GM19043 (cell line): ENCODE data around the gene ZDHHC7.
"Not testable (repeated sequence)": the region's sequence is repeated elsewhere in the genome, so short reads cannot be mapped to it uniquely, and the experiment has no call there.

Experiments
- ATAC-seq: cut with Tn5 transposase; IDR thresholded peaks from one replicate; pipeline ENCODE4 v1.9.1; 2021; ENCODE audit warnings: low read depth; ENCODE audit not compliant: unreplicated experiment

Gene ZDHHC7, protein sequence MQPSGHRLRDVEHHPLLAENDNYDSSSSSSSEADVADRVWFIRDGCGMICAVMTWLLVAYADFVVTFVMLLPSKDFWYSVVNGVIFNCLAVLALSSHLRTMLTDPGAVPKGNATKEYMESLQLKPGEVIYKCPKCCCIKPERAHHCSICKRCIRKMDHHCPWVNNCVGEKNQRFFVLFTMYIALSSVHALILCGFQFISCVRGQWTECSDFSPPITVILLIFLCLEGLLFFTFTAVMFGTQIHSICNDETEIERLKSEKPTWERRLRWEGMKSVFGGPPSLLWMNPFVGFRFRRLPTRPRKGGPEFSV

DNA sequence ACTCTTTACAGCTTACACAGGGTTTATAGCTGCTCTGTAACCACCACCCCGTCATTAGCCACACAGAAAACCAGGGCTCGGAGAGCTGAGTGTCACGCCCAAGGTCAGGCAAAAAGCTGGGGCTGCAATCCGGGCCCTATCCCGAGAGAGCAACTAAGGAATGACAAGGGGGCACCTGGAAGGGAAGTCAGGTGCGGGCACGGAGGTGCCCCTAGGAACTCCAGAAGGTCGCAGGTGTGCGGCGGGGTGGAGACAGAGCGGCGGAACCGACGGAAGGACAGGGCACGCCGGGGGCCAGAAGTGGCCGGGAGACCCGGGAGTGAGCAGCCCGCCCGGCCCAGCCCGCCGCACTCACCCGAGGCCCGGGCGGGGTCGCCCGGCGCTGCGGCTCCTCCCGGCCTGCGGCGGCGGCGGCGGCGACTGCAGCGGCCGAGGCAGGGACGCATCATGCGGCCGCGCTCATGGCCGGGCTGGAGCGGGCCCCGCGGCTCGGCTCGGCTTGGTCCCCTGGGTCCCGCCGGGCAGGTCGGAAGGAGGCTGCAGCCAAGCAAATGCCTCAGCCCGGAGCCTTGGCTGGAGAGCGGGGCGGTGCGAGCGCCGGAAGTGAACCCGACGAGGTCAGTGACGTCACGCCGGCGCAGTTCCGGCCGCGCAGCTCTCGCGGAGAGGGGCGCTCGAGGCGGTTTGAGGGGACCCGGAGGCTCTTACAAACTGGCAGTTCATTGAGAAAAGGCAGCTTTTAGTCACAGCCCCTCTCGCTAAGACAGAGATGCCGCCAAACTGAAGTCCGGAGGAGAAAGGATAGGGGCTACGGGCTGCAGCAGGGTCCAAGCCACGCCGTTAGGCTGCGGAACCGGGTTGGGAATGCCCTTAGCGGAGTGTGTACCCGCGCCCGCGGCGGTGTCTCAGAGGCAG lies at the start of gene ZDHHC7:
Gene ZDHHC7 (minus strand): TSS at position 605 of the 915 bp plus-strand sequence. CDS start 20,917 bp downstream, outside the sequence.
- peak; percentile 94 for ATAC-seq

DNA sequence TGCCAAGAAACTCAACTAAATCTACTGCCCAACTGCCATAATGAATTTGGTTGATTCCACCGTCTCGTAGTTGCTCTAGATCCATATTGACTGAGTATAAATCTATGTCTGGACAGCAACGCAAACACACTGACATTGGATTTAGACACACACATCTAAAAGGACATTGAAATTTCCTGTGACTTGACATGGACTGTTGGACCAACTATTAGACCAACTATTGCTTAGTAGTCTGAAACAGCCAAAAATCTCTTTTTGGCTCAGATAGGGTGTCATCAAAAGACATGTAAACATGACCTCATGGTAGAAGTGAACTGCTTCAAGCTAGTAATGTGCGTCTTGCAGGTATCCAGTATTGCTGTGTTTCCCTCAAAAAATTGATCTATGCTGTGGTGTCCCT lies 47.6 kb upstream of the ZDHHC7 start:
- ATAC-seq, result no peak

DNA sequence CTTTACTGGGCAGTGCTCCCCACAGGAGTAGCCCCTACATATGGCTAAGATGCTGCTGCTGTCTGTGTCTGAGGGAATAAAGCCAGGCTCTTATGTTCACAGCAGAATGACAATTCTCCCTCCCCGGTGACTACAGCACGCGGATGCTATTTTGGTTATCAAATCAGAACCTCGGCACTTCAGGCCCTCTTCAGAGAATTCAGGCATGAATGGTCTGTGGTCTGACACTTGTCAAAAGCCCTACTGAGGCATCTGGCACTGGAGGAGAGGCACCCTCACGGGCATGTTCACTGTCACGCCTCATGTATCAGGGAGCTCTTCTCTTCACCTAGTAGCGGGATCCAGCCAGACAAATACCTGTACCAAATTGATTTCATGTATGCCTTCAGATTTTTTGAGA lies 46.6 kb upstream of the ZDHHC7 start:
- no peak for ATAC-seq

DNA sequence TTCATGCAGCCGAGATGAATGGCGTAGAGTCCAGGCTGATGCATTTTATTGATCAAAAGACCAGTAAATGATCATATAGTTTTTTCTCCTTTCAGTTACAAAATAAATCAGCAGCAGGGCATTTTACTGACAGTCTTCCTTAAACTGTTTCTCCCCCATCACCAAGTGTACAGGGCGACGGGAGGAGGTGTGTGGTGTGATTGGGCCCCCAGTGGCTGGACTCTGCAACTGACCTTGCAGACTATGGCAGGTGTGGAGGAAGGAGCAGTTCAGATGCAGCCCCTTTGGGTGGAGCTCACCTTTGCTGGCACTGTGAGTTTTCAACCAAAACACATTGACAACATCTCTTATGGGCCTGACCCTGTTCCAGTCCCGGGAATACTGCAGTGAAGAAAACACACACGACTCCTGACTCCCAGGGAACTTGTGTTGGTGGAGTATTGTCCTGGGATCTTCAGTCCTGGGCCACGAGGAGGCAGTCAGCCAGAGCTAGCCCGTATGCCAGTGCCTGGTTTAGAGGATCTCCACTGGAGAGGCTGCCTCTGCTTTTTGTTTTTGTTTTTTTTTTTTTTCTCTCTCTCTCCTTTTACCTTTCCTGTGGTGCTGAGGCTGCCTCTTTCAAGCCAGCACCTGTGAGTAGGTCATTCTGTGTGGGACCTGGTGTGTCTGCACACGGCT lies 46.0 kb upstream of the ZDHHC7 start:
- ATAC-seq, result no peak

DNA sequence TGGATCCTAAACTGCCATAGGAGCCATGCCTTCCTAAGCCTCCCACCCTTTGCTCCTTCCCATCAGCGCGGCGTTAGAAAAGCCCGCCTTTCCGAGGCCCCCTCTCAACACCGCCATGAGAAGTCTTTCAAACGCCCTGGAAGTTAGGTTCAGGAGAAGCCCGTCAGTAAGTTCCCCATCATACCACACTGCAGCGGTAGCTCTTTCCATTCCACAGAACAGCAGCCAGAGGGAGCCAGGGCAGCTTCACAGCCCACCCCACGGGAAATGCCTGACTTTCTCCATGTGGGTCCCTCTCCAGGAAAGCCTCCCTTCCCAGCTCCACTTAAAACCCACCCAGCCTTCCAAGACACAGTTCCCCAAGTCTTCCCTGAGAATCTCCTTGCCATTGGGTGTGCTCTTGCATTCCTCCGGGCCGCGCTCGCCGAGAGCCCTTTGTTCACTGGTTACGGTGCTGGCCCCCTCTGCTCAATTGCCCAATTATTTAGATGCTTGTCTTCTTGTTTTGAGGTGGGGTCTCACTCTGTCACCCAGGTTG lies 44.9 kb upstream of the ZDHHC7 start:
- ATAC-seq, result no peak

DNA sequence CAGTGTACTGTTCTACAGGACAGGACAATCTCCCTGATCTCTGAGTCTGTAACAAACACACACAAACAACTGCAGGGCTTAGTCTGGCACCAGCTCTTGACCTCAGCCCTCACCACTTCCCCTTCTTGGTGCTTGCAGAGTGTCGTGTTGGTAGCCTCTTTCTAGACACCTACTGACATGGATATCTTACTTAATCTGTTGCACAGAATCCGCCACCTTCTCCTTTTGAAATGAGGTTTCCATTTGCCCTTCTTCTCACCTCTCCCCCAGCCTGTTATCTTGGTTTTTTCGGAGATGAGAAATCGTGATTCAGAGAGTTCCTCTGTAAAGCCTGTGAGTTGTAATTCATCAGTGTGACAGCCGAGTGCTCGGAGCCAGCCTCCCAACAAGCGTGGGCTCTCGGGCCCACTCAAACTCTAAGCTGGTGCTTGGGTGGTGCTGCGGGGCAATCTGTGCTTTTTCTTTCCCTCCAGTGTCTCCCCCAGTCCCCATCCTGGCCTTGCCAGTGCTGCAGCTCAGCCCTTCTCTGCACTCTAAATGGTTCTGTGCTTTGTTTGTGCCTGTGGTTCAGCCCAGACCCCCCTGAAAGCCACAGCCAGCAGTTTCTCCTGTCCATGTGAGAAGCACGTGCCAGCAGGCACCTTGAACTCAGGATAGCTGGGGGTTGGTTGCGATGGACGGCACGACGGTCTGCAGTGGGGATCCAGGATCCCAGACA lies 44.3 kb upstream of the ZDHHC7 start:
- ATAC-seq, result peak; percentile 81

DNA sequence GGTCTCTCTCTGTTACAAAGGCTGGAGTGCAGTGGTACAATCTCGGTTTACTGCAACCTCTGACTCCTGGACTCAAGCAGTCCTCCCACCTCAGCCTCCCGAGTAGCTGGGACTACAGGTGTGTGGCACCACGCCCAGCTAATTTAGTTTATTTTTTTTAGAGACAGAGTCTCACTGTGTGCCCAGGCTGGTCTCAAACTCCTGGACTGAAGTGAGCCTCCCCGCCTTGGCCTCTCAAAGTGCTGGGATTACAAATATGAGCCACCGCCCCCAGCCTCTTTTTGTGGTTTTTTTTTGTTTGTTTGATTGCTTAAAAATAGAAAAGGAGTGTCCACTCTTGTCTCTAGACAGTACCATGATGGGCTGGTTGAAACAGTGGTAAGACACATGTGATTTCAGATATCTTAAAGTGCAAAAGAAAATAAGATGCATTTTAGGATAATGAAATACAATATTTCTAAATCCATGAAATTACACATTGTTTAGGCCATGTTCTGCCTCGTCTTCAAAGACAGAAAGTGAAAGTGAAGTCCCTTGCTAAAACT lies 43.7 kb upstream of the ZDHHC7 start:
- no peak for ATAC-seq

DNA sequence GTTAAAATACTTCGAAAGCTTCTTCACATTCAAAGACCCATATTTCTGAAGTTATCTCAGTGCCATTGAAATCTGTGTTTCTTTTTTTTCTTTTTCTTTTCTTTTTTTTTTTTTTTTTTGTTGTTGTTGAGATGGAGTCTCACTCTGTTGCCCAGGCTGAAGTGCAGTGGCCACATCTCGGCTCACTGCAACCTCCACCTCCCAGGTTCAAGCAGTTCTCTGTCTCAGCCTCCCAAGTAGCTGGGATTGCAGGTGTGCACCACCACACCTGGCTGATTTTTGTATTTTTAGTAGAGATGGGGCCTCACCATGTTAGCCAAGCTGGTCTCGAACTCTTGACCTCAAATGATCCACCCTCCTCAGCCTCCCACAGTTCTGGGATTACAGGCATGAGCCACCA lies 43.0 kb upstream of the ZDHHC7 start:
- not testable (repeated sequence) for ATAC-seq

DNA sequence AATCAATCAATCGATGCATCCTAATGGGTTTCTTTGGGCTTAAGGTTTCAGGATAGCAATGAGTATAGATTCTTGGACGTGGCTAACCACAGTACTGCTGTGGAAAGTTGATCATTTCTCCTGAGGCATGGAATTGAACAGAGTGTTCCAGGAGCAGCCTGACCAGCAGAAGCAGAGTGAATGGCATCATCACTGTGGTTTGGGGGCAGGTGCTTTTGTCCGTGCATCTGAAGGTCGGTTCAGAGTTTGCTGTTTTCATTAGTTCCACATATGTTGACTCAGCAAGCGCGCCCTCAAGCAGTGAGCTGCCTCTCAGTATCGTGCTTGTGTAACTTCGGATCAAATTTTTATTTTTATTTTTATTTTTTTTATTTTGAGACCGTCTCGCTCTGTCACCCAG lies 41.2 kb upstream of the ZDHHC7 start:
- no peak for ATAC-seq

DNA sequence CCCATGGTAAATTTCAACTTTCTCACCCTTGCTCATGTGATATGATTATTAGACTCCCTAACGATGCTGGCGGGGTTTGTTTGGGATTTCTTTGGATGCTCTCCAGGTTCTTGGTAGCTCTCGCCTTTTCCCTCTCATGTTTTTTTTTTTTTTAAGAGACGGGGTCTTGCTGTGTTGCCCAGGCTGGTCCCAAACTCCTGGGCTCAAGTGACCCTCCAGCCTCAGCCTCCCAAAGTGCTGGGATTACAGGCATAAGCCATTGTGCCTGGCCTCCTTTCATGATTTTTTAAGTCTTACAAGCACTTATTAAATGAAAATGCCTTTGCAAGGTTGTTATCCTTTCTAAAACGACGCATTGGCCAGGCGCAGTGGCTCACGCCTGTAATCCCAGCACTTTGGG lies 40.3 kb upstream of the ZDHHC7 start:
- ATAC-seq, result no peak

DNA sequence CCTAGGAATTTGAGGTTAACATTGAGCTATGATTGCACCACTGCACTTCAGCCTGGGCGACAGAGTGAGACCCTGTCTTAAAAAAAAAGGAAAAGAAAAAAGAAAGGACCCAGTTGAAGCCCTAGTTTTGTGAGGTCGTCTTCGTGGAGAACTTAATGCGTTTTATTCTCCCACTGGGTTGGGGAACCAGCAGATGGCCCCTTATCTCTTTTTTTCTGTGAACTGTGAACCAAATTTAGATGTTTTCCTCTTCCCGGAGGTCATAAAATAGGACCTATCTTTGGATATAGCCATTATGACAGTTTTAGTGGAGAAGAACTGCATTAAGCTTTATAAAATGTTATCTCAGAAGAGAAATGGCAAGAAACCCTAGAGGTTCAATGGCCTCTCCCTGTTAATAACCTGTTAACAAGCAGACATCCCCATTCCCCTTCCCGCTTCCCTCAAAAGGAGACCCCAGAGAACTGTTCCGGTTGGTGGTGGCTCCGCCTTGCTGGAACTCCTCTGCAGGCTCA lies 39.8 kb upstream of the ZDHHC7 start:
- ATAC-seq, result no peak

DNA sequence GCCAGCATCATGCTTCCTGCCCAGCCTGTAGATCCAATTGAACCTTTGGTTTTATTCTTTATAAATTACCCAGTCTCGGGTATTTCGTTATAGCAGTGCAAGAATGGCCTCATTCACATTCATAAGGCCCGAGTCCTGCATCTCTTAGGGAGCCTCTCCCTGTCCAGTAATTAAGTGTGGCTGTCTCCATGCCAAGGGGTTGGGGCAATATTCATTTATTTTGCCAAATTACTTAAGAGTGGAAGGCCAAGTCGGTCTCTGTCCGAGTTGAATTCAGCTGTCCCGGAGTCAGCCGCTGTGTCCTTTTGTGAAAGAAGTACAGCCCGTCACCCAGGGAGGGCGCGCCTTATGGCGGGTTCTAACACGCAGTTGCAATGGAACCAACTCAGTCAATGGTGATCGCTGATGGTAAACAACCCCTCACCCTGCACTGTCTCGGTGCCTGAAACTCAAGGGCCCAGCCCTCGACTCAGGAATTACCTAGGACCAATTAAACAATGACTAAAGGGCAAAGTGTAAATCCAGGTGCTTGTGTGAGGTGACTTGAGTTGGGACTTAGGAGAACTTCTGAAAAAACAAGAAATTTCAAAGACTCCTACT lies 38.5 kb upstream of the ZDHHC7 start:
- no peak for ATAC-seq

DNA sequence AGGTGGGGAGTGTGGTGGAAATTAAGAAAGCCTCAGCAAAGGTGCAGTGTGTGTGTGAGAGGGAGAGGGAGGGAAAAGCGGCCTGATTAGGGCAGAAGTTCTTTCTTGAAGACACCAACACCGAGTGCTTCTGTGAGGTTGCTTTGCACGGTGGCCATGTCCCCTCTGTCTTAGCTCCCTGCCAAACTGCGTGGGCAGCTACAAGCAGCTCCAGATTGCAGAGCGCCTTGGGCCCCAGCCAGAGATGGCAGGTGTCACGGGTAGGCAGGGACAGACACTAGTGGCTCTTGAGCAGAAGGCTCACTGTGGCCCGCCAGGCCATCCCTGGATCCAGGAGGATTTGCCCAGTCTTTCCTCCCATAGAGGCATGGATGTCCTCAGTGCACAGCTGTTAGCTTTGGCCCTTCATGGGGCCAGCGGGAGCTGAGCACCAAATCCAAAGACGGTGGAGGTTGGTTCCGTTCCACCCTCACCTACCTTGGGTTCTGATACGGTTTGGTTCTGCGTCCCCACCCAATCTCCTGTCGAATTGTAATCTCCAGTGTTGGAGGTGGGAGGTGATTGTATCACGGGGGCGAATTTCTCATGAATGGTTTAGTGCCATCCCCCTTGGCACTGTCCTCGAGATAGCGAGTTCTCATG lies 37.7 kb upstream of the ZDHHC7 start:
- ATAC-seq, result no peak

DNA sequence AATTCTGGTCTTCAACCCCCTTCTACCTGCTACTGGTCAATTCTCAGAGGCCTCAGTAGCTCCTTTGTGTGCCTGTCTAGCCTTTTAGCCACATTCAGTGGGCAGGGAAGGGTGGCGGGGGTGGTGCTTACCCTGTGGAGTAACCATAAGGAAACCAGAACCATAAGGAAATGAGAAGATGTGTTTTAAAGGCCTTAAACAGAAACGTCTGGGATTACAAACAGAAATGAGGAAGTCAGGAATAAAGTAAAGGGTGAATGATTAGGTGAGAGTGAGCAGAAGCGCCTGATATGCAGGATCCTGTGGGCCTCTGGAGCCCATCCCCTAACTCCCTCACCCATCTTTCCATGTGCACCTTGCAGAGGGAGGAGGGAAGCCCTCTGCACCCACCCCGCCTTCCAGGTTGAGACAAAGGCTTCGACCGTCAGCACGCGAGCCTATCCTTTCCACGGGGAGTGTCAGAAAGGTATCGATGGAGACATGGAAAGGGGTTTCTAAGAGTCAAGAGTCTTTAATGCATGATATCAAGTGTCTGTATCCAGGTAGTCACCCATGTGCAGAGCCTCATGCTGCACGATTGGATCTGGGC lies 36.6 kb upstream of the ZDHHC7 start:
- ATAC-seq, result no peak

DNA sequence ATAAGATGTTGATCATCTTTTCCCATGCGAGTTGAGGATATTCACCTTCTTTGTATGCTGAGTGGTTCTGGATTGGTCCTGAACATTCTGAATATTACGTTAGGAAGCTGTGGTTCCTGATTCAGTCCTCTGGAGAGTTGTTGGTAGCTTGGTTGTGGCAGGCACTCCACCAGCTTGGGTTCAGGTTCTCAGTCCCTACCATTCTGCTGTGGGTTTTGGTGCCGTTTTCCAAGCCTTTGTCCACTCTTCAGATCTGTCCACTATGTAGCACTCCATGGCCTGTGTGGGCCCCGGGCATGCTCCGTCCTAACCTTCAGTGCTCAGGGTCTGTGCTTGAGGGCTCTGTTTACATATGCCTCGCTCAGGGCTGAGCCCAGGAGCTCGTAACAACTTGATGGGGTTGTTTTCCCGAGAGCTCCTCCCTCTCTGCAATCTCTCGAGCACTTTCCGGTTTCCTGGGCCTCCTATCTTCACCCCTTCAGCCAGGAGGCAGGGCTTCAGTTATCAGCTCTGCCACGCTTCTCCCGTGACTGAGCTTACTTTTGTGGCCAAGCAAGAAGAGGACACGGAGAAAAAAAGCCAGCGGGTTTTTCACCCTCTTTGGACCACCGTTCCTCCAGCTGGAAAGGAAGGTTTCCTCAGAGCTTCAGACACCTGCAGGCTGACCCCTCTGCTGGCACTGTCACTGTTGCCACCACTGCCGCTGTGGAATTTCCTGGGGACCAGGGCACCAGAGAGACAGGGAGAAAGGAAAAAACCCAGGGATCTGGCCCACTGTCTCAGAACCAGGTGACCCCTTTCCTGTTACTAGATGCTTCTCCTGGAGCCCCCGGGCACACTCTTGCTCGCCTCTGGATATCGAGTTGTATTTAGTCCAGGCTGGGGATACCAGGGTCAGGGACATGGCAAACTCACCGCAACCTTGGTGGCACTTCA lies 35.9 kb upstream of the ZDHHC7 start:
- no peak for ATAC-seq

DNA sequence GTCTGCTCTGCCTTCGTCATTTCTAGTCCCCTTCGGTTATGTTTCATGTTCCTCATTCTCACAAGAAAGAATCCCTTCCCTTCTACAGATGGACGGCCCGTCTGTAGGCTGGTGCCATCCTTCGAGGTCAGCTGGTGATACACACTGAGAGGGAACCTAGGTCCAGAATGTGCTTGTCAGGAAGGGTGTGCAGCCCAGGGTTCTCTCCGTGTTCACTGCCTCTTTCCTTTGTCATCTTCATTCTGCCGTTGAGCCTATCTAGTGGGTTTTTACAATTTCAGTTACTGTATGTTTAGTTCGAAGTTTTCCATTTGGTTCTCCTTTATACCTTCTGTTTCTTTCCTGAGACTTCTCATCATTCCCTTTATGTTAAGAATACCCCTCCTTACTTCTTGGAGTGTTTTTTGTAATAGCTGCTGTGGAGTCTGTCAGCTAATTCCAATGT lies 35.2 kb upstream of the ZDHHC7 start:
- ATAC-seq, result no peak

DNA sequence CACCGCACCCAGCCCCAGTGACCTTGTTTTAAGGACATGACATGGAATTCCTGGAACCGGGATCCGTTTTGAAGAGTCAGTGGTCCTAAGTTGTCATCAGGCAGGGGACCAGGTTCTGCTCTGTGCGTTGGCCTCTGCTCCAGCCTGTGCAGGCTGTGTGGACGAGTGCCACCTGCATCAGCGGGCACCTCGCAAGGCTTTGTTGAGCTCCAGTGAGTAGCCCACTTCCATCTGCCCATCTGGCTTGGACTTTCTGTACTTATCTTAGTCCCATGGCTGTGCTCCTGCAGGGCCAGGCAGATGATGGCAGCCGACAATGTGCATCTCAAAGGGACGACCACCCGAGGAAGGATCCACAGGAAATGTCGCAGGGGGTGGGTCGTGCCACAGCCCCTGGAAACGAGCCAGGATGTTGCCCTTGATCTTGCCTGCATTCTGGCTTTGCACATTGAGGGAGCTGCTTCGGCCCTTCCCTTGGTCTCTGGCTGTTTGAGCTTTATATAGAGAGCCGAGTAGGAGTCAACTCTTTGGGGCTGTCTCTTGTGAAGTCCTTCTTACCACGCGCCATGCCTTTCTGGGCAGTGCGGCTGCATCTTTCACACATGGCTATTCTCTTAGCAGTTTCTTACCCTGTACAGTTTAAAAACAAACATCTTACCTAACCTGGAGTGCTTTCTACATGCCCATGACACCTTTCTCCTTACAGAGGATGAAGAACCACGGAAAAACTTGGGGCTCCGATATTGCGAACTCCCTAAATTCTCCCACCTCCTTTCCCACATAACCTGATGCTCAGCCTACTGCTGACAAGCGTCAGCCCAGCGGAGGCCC lies 34.5 kb upstream of the ZDHHC7 start:
- ATAC-seq, result no peak
